K562 (cell line): ENCODE results near the gene DNAH10.

Source experiments
- ELF1 ChIP-seq: fragments of 200-800 bp; sonication (Bioruptor generic); IDR thresholded peaks from 2 replicates; pipeline ENCODE4 v1.6.1; 2016; ENCODE audit warnings: missing genetic modification characterization, missing compliant biosample characterization
- GABPA ChIP-seq: fragments of 200-800 bp; sonication (Bioruptor generic); conservative IDR thresholded peaks from 2 replicates; pipeline ENCODE4 v1.6.1; 2016; ENCODE audit warnings: low read depth, missing genetic modification characterization, missing compliant biosample characterization
- KAT7 ChIP-seq: sonication (generic); formaldehyde crosslinking; IDR thresholded peaks from 2 replicates; pipeline ENCODE4 v1.8.0; 2022; ENCODE audit warnings: missing genetic modification reagents, mild to moderate bottlenecking, borderline replicate concordance
- RNF2 ChIP-seq: sonication (generic); IDR thresholded peaks from 2 replicates; pipeline ENCODE4 v1.6.1; 2016
- SMARCB1 ChIP-seq: IDR thresholded peaks from 2 replicates; pipeline ENCODE4 v1.6.1; 2011; ENCODE audit warnings: improper control_type of control experiment, low read depth; ENCODE audit not compliant: insufficient read length
- ZNF263 ChIP-seq: sonication (generic); formaldehyde crosslinking; IDR thresholded peaks from 2 replicates; pipeline ENCODE4 v1.8.0; 2022; ENCODE audit warnings: mild to moderate bottlenecking, missing genetic modification reagents, borderline replicate concordance
- ZNF384 ChIP-seq: IDR thresholded peaks from 2 replicates; pipeline ENCODE4 v1.6.1; 2012; ENCODE audit warnings: low read depth, low read length, improper control_type of control experiment

DNA sequence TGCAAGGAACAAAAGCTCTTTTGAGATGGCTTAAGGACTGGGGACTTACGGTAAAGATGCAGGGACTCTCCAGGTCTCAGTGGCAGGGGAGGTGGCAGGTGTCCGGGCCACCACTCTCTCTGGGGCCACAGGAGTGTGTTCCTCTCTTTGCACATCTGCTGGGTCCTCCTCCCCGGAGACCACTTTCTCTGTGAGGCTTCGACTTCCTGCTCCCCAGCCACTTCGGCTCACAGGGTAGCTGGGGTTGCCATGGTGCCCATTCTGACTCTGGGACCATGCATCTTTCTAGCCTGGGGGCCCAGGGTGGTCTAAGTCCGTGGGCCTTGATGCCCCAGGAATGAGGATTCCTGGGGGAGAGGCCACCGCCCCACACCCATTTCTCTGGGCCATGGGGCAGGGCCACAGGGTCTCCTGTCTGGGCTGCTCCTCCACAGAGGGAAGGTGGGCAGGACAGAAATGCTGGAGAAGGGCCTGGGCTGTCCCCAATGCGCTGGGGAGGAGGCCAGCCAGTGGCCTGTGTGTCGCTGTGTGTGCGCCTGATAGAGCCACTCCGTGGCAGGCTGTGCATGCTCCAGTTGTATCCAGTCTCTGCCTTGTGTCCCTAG, 172.0 kb downstream of the DNAH10 start:
- TF ChIP-seq ZNF263 (CRISPR knock-in tag), result no peak
- TF ChIP-seq KAT7, result no peak
- no peak for TF ChIP-seq ZNF384
- no peak for TF ChIP-seq RNF2
- no peak for TF ChIP-seq SMARCB1
- TF ChIP-seq ELF1 (tag), result no peak
- TF ChIP-seq GABPA (tag), result no peak
